Spinal cord (tissue), 10 donors: Measurements from ENCODE around the gene SOD3. TPM values are rescaled to one million over a fixed set of nuclear protein-coding genes. Genes with fewer than 3 reads are reported as not detected.
A peak's percentile ranks its signal among the peaks of the same experiment; 100 is the strongest.

ENCODE experiments used
- DNase-seq, 6 donors: peaks; one replicate each; pipeline versions ENCODE4 v3.0.0 to v3.0.0-alpha.2; 2013 to 2015; ENCODE audit warnings: low spot score in 6 of 6, low read depth in 4 of 6
- H3K27ac ChIP-seq: one replicate; pipeline ENCODE4 v1.5.1; 2013; ENCODE audit warnings: low read depth, low read length, control low read depth
- H3K27me3 ChIP-seq: one replicate; pipeline ENCODE4 v1.6.1; 2013; ENCODE audit warnings: low read length; ENCODE audit not compliant: control insufficient read depth, insufficient read depth
- H3K36me3 ChIP-seq: one replicate; pipeline ENCODE4 v1.6.1; 2013; ENCODE audit warnings: low read length; ENCODE audit not compliant: control insufficient read depth, insufficient read depth
- H3K4me1 ChIP-seq: one replicate; pipeline ENCODE4 v1.6.1; 2013; ENCODE audit warnings: low read length; ENCODE audit not compliant: control insufficient read depth, insufficient read depth
- H3K4me3 ChIP-seq: one replicate; pipeline ENCODE4 v1.5.1; 2013; ENCODE audit warnings: low read depth, low read length, control low read depth
- H3K9me3 ChIP-seq: one replicate; pipeline ENCODE4 v1.6.1; 2013; ENCODE audit warnings: low read length; ENCODE audit not compliant: control insufficient read depth, insufficient read depth
- WGBS: methylation state at CpG from one replicate; pipeline ENCODE4 v1.1.5; 2013; ENCODE audit warnings: missing lambda C conversion rate; ENCODE audit not compliant: insufficient coverage; 5-methylcytosine and 5-hydroxymethylcytosine counted together
- polyA plus RNA-seq, 2 donors: library from polyadenylated mRNA; unstranded; fragments of 120-200 nt; gene quantifications; one replicate each; pipeline ENCODE4 v1.2.1, GENCODE V29; 2013; ENCODE audit not compliant: insufficient read length in 2 of 2
- total RNA-seq, 2 donors: library from RNA; depleted of rRNA in 1 of 2; stranded (reverse); fragments of 120-200 nt in 1 of 2; fragments of >200 nt in 1 of 2; gene quantifications; one replicate each; pipeline versions ENCODE4 v1.2.3 to v1.2.4, GENCODE V29; 2013 to 2014
- donor health status: healthy.

The SOD3 gene
- total and polyA plus RNA-seq, 4 donors, result 2.6 to 11.2 (median 6.6) TPM

DNA sequence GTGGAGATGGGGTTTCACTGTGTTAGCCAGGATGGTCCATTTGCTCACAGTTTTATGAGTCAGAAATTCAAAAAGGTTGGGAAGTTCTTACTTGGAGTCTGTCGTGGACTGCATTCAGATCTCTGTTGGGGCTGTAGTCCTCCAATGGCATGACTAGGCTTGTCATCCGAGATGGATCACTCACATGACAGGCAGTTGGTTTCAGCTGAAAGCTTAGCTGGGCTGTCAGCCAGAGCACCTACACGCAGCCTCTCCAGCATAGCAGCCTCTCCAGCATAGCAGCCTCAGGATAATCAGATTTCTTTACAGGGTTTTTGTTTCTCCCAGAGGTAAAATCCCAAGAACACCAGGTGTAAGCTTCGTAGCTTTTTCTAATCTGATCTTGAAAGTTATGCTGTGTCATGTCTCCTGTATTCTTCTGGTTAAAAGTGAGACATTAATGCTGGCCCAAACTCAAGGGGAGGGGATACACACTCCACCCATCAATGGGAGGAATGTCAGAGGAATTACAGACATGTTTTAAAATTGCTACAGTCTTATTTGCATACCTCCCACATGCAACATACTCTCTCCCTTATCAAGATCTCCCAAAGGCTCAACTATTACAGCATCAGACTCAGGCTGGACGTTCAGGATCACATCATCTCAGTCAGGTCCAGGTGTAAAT, 31.6 kb upstream of the SOD3 start:
- no peak overlapping the region for H3K4me3 ChIP-seq
- no peaks in the 10 kb centered on the region for H3K27me3 ChIP-seq
- peak in 2 of 6 donors; percentile 8 to 23 for DNase-seq
- 71% methylated on average over 3 of the region's 5 CpGs for WGBS
- no peaks in the 10 kb centered on the region for H3K36me3 ChIP-seq
- no peak overlapping the region for H3K27ac ChIP-seq
- H3K9me3 ChIP-seq, result no peaks in the 10 kb centered on the region
- H3K4me1 ChIP-seq, result no peaks in the 10 kb centered on the region

DNA sequence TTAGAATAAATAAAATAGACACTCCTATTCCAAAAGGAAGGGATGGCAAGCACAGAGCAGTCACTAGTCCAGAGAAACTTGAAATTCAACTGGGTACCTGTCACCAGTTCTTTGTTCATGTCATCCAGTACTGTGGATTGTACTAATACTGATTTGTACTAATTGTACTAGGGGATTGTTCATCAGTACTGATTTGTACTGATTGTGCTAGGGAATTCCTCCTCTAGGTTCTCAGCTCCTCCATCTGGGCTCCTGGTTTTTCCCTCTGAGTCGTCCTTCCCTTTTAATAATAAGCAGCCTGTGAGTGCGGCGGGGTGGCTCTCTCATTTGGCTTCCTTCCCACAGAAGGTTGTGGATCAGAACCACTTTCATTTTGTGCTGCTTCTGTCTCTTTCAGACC, 31.0 kb upstream of the SOD3 start:
- no CpG with 5 or more reads among the region's 3 CpGs for WGBS
- no peaks in the 10 kb centered on the region for H3K27me3 ChIP-seq
- no peak overlapping the region for H3K4me3 ChIP-seq
- H3K27ac ChIP-seq, result no peak overlapping the region
- H3K36me3 ChIP-seq, result no peaks in the 10 kb centered on the region
- H3K4me1 ChIP-seq, result no peaks in the 10 kb centered on the region
- DNase-seq, result no peak
- no peaks in the 10 kb centered on the region for H3K9me3 ChIP-seq

DNA sequence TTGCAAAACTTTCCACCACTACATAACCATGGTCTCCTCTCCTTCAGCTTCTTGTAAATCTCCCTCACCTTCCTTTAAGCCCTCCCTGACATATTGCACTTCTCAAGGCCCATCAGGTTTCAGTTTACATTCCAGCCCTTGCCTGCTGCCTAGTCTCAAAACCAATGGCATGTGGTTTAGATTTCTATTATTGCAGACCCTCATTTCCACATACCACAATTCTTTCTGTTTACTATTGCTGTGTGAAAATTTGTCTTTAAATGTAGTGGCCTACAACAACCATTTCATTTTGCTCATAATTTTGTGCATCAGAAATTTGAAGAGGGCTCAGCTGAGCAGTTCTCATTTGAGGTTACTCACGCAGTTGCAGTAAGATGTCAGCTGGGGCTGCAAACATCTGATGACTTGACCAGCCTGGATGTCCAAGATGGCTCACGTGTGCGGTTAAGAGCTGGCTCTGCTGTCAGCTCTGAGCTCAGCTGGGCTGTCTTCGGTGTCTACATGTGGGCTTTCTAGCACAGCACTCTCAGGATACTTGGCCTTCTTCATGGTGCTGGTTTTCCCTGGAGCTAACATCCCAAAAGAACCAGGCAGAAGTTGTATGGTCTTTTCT, 29.9 kb upstream of the SOD3 start:
- Histone ChIP-seq H3K27me3 (no peaks in the 10 kb centered on the region), H3K36me3 (no peaks in the 10 kb centered on the region), H3K4me3 (no peak overlapping the region), H3K9me3 (no peaks in the 10 kb centered on the region), H3K4me1 (no peaks in the 10 kb centered on the region), H3K27ac (no peak overlapping the region)
- no peak for DNase-seq
- WGBS, result 83% methylated on average over 4 of the region's 4 CpGs

DNA sequence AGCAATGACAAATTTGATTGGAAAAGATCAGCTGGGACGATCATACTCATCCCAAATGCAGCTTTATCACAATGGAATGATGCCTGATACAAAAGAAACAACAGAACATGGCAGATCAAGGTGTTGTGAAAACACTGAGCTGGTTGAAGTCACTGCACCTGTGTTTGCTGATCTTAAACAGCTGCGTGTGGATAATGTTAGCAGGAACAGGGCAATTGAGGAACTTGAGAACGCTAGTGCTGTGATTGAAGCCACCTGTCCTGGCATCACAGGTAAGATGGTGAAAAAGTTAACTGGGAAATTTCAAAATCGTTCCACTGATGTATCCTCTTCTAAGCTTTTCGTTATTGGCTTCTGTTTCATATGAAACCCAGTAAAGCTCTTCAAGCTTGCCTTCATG, 27.4 kb upstream of the SOD3 start:
- no peaks in the 10 kb centered on the region for H3K4me1 ChIP-seq
- WGBS, result 76% methylated on average over 2 of the region's 5 CpGs
- no peaks in the 10 kb centered on the region for H3K36me3 ChIP-seq
- H3K4me3 ChIP-seq, result no peak overlapping the region
- no peak for DNase-seq
- H3K9me3 ChIP-seq, result no peaks in the 10 kb centered on the region
- H3K27me3 ChIP-seq, result no peaks in the 10 kb centered on the region
- no peak overlapping the region for H3K27ac ChIP-seq

DNA sequence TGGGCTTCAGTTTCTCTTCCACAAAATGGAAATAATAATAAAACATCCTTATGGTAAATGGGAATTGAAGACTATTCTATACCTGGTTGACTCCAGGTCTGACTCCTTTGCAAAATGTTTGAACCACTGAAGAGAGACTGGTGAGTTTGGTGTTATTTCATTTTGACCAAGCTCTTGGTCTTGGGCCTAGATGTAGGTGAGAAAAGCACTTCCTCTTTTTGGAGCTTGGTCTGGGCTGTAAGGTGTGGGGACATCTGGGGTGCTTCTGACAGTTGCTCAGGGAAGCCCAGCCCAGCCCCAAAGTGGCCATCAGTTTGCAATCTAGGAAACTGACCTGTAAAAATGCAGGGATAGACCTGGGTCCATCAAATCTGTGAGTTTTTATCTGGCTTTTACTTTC, 26.8 kb upstream of the SOD3 start:
- H3K4me3 ChIP-seq, result no peak overlapping the region
- no peaks in the 10 kb centered on the region for H3K36me3 ChIP-seq
- no peak overlapping the region for H3K27ac ChIP-seq
- H3K27me3 ChIP-seq, result no peaks in the 10 kb centered on the region
- no peaks in the 10 kb centered on the region for H3K4me1 ChIP-seq
- no peak for DNase-seq
- no peaks in the 10 kb centered on the region for H3K9me3 ChIP-seq

DNA sequence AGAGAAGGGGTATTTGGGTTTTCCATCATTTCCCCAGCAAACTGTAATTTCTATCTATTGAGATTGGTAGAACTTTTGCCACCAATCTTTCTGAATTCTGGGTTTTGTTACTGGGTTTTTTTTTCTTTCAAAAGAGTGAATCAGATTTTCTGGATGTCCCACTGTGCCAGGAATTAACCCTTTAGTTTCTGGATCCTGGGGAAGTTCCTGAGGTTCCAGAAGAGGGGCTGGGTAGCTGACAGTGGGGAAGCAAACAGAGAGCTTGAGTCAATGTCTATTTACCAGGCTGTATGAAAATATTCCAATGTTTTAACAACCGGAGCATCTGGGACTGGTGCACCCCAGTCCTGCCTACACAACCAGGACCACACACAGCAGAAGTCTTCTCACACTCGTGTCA, 25.8 kb upstream of the SOD3 start:
- Histone ChIP-seq H3K9me3 (no peaks in the 10 kb centered on the region), H3K4me1 (no peaks in the 10 kb centered on the region), H3K36me3 (no peaks in the 10 kb centered on the region), H3K4me3 (no peak overlapping the region), H3K27me3 (no peaks in the 10 kb centered on the region), H3K27ac (no peak overlapping the region)
- 90% methylated on average over 1 of the region's 2 CpGs for WGBS
- DNase-seq, result no peak

DNA sequence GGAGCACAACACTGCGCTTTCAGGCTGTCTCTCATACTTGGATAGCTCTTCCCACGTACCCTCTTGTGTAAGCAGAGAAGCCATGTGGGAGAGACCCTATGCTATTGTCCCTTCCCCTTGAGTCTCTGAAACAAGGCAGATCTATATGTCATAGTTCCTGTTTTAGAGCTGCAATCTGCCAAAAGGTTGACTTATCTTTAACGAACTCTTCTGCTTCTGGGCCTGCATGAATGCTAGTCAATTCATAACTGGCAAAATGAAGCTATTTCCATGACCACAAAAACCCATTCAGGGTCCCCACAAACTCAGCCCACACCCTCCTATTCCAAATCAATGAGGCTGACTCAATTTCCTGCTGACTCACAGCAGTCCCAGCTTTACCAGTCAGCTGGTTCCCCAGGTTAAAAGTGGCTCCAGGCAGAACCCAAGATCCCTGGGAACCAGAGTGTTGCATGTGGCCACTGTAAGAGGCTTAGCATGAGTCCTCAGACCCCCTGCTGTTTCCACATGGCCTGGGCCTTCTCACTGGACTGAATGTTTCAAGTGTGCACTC, 25.3 kb upstream of the SOD3 start:
- no peaks in the 10 kb centered on the region for H3K9me3 ChIP-seq
- DNase-seq, result no peak
- WGBS, result 68% methylated on average over 3 of the region's 3 CpGs

DNA sequence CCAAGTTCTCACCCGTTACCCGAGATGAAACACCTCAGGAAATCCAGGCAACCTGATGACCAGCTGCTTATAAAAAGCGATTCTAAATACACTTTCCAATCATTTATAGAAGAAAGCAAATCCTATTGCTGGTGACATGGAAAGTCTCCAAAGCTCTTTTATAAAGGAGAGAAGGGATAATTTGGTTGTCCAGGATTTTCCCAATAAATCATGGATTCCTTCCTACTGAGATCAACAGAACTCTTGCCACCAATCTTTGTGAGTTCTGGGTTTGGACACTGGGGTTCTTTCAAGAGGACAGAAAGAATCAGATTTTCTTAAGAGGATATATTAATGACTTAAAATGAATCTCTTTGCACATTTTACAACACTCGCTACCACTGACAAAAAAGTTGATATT, 24.7 kb upstream of the SOD3 start:
- H3K9me3 ChIP-seq, result no peaks in the 10 kb centered on the region
- no peaks in the 10 kb centered on the region for H3K36me3 ChIP-seq
- no peak for DNase-seq
- no peaks in the 10 kb centered on the region for H3K27me3 ChIP-seq
- H3K27ac ChIP-seq, result no peak overlapping the region
- no CpG with 5 or more reads among the region's 4 CpGs for WGBS
- H3K4me1 ChIP-seq, result no peaks in the 10 kb centered on the region
- H3K4me3 ChIP-seq, result no peak overlapping the region

More for the DNA sequence above, 25.3 kb upstream of the SOD3 start:
- no peaks in the 10 kb centered on the region for H3K27me3 ChIP-seq
- no peaks in the 10 kb centered on the region for H3K4me1 ChIP-seq
- H3K27ac ChIP-seq, result no peak overlapping the region
- no peaks in the 10 kb centered on the region for H3K36me3 ChIP-seq
- H3K4me3 ChIP-seq, result no peak overlapping the region

DNA sequence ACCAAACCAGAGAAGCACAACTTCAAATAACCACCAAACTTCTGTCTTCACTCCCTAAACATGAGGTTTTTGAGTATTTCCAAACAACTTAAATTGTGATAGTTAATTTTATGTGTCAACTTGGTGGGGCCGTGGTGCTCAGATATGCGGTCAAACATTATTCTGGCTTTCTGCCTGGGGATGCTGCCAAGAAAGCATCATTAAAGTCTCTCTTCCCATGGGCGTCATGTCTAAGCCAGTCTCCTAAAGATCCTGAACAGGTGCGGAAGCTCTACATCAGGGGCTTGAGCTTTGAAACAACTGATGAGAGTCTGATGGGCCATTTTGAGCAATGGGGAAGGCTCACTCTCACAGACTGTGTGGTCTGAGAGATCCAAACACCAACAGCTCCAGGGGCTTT, 24.1 kb upstream of the SOD3 start:
- no peak overlapping the region for H3K27ac ChIP-seq
- no peaks in the 10 kb centered on the region for H3K9me3 ChIP-seq
- 79% methylated on average over 4 of the region's 4 CpGs for WGBS
- H3K4me3 ChIP-seq, result no peak overlapping the region
- H3K27me3 ChIP-seq, result no peaks in the 10 kb centered on the region
- no peaks in the 10 kb centered on the region for H3K4me1 ChIP-seq
- no peaks in the 10 kb centered on the region for H3K36me3 ChIP-seq
- DNase-seq, result no peak

DNA sequence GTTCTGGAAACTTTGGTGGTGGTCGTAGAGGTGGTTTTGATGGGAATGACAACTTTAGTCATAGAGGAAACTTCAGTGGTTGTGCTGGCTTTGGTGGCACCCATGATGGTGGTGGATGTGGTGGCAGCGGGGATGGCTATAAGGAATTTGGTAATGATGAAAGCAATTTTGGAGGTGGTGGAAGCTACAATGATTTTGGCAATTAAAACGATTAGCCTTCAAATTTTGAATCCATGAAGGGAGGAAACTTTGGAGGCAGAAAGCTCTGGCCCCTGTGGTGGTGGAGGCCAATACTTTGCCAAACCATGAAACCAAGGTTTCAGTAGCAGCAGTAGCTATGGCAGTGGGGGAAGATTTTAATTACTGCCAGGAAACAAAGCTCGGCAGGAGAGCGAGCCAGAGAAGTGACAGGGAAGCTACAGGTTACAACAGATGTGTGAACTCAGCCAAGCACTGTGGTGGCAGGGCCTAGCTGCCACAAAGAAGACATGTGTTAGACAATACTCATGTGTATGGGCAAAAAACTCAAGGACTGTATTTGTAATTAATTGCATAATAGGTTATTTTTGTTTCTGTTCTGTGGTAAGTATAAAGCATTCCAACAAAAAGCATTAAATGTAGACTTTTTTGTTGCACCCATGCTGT, 23.2 kb upstream of the SOD3 start:
- Histone ChIP-seq H3K27me3 (no peaks in the 10 kb centered on the region), H3K27ac (no peak overlapping the region), H3K36me3 (no peaks in the 10 kb centered on the region), H3K9me3 (no peaks in the 10 kb centered on the region), H3K4me1 (no peaks in the 10 kb centered on the region), H3K4me3 (no peak overlapping the region)
- DNase-seq, result no peak
- WGBS, result 86% methylated on average over 5 of the region's 5 CpGs
